GM18951 (cell line): ENCODE data around the gene TRIM3.

Experiments used
- POLR2A ChIP-seq: IDR thresholded peaks from 4 replicates; pipeline ENCODE4 v1.6.1; 2011; ENCODE audit warnings: mild to moderate bottlenecking; ENCODE audit not compliant: insufficient read length, insufficient read depth; ENCODE audit errors: extremely low read depth
- in situ Hi-C: fragments of 300-500 bp; cut with MboI; formaldehyde crosslinking; loops from one replicate; pipeline ENCODE4 v1.12.0; 2022; ENCODE audit warnings: low sequenced_read_pairs, mixed read lengths, inconsistent platforms; ENCODE audit not compliant: unreplicated experiment

TRIM3 gene

DNA sequence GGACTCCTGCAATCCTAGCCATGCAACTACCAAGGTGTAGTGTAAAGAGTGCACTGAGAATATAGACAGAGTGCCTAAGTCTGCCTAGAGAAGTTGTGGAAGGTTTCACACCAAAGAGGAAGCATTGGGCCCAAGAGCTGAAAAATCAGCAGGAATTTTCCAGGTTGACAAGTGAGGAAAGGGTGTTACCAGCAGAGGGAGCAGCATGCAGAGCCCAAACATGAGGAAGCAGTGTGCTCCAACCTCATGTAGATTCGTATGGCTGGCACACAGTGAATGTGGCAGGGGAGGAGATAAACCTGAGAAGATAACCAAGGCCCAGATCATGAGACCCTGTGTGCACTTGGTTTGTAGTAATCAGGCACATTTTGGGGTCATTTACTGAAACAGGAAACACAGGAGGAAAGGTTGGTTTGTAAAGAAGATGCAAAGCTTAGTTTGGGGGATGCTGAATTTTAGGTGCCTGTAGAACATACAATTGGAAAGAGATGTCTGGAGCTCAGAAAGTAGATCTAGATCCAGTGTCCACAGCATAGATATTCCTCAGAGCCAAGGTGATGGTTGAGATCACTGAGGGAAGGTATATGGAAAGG lies 34.7 kb downstream of the TRIM3 start:
- no peak for TF ChIP-seq POLR2A
- in situ Hi-C loops = no loop called here

DNA sequence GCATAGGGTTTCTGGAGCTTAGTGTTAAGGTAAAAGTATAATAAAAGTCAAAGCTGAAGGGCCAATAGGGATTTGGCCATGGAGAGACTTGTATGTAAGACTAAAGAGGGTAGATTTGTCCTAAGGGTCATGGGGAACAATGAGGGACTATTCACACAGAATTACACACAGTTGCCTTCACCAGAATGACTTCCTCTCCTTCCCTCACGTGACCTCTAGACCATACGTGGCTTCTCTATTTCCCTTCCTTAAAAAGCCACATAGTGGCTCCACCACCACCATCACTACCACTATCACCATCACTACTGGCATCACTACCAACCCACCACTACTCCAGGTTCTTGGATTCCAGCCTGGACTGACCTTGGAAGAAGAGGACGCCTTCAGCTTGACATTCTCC lies 35.7 kb downstream of the TRIM3 start:
- in situ Hi-C loops = no loop called here
- no peak for TF ChIP-seq POLR2A

- in situ Hi-C loops = no loop called here
Measured at GRCh38 chr11:6437423-6437822, 36.3 kb downstream of the TRIM3 start.

GRCh38 chr11:6433998-6434660 lies 39.6 kb downstream of the TRIM3 start:
- TF ChIP-seq POLR2A = no peak
- in situ Hi-C loops = no loop called here

More at GRCh38 chr11:6437423-6437822, 36.3 kb downstream of the TRIM3 start:
- TF ChIP-seq POLR2A = no peak

- in situ Hi-C loops = no loop called here
- TF ChIP-seq POLR2A = no peak
Measured at GRCh38 chr11:6431861-6432260, 41.9 kb downstream of the TRIM3 start.

DNA sequence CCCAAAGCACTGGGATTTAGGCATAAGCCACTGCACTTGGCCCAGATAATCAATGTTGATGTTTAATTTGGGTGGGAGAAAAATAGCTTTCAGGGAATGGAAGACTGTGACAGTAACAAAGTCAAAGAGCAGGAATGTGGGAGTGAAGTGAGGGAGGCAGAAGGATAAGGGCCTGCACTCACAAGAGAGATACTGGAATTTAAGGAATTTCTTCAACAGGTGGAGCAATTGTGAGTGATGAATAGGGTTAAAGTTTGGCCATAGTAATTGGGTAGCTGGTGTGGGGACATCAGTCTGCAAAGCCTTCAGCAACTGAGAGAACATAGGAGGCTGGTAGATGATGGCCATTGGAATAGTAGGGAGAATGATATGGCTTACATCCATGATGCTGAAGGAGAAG lies 46.2 kb downstream of the TRIM3 start:
- in situ Hi-C loops = no loop called here
- TF ChIP-seq POLR2A = no peak

DNA sequence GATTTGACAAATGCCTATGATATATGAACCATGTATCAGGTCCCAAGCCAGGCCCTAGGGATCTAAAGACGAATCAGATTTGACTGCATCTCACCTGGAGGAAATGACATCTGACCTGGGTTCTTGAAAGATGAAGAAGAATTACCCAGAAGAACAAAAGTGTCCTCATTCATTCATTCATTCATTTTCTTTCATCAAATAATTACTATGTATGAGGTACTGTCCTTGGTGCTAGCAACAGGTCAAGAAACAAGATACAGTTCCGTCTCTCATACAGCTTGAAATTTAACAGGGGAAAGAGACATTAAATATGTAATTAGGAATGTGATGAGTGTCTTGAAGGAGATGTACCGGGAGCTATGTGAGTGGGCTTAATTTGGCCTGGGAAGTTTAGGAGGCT lies 53.1 kb downstream of the TRIM3 start:
- no peak for TF ChIP-seq POLR2A
- in situ Hi-C loops = no loop called here

GRCh38 chr11:6419009-6419631 lies 54.6 kb downstream of the TRIM3 start, which contains the start of gene APBB1:
Gene APBB1, minus strand, starts transcription at chr11:6419094. Its CDS starts 7,747 bp downstream, at chr11:6411347.
- no peak for TF ChIP-seq POLR2A
- in situ Hi-C loops = no loop called here

DNA sequence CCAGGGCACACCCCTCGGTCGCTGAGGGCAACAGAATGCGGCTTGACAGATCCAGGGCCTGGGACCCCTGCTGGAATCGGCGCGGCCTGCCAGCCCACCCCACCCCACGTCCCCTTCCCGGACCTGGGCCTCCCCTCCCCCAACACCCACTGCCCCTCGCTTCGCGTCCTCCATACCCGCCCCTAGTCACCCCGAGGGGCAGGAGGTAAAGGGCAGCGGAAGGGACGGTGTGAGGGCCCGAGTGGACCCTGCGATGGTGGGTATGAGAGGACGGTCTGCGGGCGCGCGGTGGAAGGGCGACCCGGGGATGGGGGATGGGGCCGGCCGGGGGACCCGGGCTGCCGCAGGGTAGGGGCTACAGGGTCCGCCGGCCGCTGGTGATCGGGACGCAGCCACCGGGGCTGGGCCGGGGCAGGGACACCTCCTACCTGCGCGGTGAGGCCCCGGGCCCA lies 55.2 kb downstream of the TRIM3 start:
- in situ Hi-C loops = no loop called here

GRCh38 chr11:6417907-6418556 lies 55.7 kb downstream of the TRIM3 start:
- in situ Hi-C loops = no loop called here
- no peak for TF ChIP-seq POLR2A

More for the DNA sequence above, 55.2 kb downstream of the TRIM3 start:
- no peak for TF ChIP-seq POLR2A

DNA sequence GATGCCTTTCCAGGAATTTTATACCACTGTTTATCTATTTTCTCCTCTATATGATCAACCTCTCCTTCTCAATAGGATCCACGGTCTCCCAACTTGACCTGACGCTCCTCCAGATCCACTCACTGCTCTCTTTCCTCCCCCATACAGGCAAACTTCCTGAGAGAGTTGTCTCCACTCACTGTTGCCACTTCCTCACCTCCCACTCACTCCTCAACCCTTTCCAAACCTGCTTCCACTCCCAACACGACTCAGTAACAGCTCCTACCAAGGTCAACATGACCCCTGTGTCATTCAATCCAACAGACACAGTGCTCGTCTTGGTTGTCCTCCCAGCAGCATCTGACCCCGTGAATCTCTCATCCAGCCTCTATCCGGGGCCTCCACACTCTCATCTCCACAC lies 57.9 kb downstream of the TRIM3 start:
- in situ Hi-C loops = no loop called here
- no peak for TF ChIP-seq POLR2A

- TF ChIP-seq POLR2A = no peak
- in situ Hi-C loops = no loop called here
Measured at GRCh38 chr11:6414874-6415328, 58.8 kb downstream of the TRIM3 start.

GRCh38 chr11:6413791-6414201 lies 59.9 kb downstream of the TRIM3 start:
- in situ Hi-C loops = no loop called here
- TF ChIP-seq POLR2A = no peak
